ENCODE measurements around the gene KCNK10.

Gene KCNK10

GRCh38 chr14:88245321-88245720 lies 77.7 kb downstream of the KCNK10 start:
- no peak for TF ChIP-seq CTCF (IDR thresholded peaks at IDR 0.05; ENCODE audit: control insufficient read depth, insufficient read depth, low read depth, low read length, missing control alignments)
- no peak for DNase-seq (ENCODE audit: low read depth)
- H3K4me3 ChIP-seq (ENCODE audit: control insufficient read depth, low read depth, low read length): no peak overlapping the region

DNA sequence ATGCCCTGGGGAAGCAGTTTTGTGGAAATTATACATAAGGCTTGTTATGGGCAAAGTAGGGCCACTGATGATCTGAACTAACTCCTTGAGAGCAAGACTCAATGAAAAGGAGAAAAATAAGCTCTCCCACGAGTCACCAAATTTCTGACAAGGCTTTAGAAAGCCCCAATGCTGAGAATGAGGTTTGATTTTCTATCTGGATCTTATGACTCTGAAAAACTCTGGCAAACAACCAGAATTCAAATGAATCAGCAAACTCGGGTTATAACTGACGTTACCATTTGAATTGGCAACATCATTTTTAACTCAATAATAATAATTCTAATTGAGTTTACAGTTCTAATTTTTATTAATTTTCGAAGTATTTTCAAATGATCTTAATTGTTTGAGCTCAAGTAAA lies 79.1 kb downstream of the KCNK10 start:
- DNase-seq (ENCODE audit: low read depth): no peak
- no peak overlapping the region for H3K4me3 ChIP-seq (ENCODE audit: control insufficient read depth, low read depth, low read length)
- no peak for TF ChIP-seq CTCF (IDR thresholded peaks at IDR 0.05; ENCODE audit: control insufficient read depth, insufficient read depth, low read depth, low read length, missing control alignments)

DNA sequence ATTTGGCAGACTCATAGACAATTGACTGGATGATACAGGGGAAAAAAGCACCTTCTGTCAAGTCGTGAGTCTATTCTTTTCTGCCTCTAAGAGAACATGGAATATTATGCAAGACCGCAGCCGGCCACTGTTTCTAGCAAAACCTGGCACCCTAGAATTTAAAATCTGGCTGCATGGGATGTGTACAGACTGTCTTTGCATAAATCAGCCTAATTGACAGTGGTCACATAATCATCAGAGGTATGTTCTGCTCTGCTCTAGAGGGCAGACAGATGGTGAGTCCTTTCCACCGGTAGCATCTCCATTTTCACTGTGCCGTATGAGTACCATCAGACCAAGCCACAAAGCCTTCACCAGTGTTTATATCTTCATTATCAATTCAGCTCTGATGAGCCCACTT lies 80.6 kb downstream of the KCNK10 start:
- no peak for TF ChIP-seq CTCF (IDR thresholded peaks at IDR 0.05; ENCODE audit: control insufficient read depth, insufficient read depth, low read depth, low read length, missing control alignments)
- DNase-seq (ENCODE audit: low read depth): no peak
- H3K4me3 ChIP-seq (ENCODE audit: control insufficient read depth, low read depth, low read length): no peak overlapping the region

- no peak for TF ChIP-seq CTCF (IDR thresholded peaks at IDR 0.05; ENCODE audit: control insufficient read depth, insufficient read depth, low read depth, low read length, missing control alignments)
- no peak overlapping the region for H3K4me3 ChIP-seq (ENCODE audit: control insufficient read depth, low read depth, low read length)
- no peak for DNase-seq (ENCODE audit: low read depth)
Measured at GRCh38 chr14:88241810-88242209, 81.3 kb downstream of the KCNK10 start.

- no peak overlapping the region for H3K4me3 ChIP-seq (ENCODE audit: control insufficient read depth, low read depth, low read length)
- TF ChIP-seq CTCF (IDR thresholded peaks at IDR 0.05; ENCODE audit: control insufficient read depth, insufficient read depth, low read depth, low read length, missing control alignments): no peak
Measured at GRCh38 chr14:88234442-88234841, 88.6 kb downstream of the KCNK10 start.

GRCh38 chr14:88233915-88234314 lies 89.2 kb downstream of the KCNK10 start:
- no peak for TF ChIP-seq CTCF (IDR thresholded peaks at IDR 0.05; ENCODE audit: control insufficient read depth, insufficient read depth, low read depth, low read length, missing control alignments)
- DNase-seq (ENCODE audit: low read depth): no peak
- no peak overlapping the region for H3K4me3 ChIP-seq (ENCODE audit: control insufficient read depth, low read depth, low read length)

More at GRCh38 chr14:88234442-88234841, 88.6 kb downstream of the KCNK10 start:
- no peak for DNase-seq (ENCODE audit: low read depth)

DNA sequence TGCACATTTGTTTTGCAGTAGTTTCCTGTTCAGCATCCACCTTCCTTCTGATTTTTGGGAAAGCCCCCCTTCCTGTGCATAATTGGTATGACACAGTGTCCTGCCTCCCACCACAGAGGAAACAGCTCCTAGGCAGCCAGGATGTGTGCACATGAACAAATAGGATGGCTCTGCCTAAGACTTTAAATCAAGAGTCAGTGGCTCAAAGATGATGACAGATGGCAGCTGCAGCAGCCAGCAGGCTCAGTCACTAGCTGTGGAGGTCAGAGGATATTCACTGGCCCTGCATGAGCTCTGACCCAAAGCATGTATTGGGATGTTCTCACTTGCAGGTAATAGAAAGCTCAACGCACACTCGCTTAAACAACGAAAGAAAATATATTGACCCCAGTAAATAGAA lies 90.3 kb downstream of the KCNK10 start:
- no peak for TF ChIP-seq CTCF (IDR thresholded peaks at IDR 0.05; ENCODE audit: control insufficient read depth, insufficient read depth, low read depth, low read length, missing control alignments)
- no peak overlapping the region for H3K4me3 ChIP-seq (ENCODE audit: control insufficient read depth, low read depth, low read length)
- no peak for DNase-seq (ENCODE audit: low read depth)

Measured in AG09309 (cell line).